Fibroblast of skin of left quadriceps (primary cell): Measurements from ENCODE around the gene CCDC102B.
"Not testable (repeated sequence)": the region's sequence is repeated elsewhere in the genome, so short reads cannot be mapped to it uniquely, and the experiment has no call there.

Experiments used
- DNase-seq, 2 experiments: peaks; one replicate each; pipeline ENCODE4 v3.0.0-alpha.2; 2013; ENCODE audit warnings: low read depth in 2 of 2

CCDC102B gene

DNA sequence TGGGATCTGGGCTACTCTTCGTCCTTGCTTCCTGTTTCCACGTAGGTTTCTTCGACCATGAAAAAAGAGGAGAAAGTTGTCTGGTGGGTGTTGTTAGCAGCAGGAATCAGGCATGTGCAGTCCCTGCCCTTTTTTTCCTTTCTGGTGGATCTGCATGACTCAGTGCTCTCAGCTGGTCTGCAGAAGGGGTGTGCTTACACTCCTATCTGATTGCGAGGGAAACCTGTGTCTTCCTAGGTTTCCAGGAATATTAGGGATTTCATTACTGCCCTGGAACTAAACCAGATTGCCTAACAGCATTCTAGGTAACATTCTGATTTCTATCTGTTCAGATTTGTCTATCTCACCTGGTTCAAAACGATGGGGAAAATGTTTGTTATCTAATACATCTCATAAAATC is 174.3 kb downstream of the CCDC102B start:
- no peak for DNase-seq

DNA sequence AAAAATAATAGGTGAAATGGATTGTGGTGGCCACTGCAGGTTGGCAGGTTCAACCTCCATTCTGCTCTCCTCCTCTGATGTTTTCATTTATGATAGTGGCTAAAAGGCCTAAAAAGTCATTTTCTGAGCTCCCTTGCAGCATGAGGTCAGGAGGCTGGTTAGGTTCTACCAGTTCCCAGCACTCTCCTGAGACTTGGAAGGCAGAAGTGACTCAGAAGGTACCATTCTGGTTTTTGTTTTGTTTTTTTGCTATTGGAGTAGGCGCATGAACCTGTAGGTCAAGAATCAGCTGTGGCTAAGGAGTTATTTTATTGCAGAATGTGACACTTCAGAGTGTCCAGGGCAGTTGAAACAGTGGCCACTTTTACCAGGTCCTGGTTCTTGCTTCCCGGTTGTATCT is 181.9 kb downstream of the CCDC102B start:
- DNase-seq: no peak

DNA sequence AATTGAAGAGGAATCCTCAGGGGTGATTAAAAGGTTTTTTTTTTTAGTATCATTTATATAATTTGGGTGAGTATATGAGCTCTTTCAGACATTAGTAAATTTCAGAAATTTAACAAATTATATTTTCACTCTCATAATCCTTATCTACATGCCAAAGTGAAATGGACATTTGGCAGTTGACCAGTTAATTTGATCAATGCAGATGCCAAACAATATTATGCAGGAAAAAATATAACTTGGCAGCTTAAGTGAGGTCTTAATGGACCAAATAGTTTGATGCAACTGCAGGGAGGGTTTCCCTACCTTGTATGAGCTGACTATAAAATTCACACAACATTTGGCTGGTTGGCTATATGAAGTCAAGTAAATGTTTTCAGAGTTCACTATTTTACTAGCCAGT is 185.2 kb downstream of the CCDC102B start:
- DNase-seq: no peak

DNA sequence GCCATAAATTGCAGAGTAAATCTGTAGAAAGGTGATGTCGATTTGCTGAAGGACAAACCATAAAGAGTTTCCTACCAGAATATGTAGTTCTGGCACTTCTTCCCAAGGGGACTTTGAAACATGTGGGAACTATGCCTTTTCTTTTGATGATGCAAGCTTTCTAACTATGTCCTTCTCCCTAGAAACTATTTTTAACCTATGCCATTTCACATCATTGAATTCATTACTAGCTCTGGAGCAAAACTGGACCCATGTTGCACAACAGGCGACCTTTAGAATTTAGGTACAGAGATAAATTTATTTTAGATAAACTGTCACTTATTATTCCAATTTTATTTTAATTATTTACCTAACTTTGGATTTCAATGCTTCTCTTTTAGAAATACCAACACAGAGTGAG is 186.5 kb downstream of the CCDC102B start:
- no peak for DNase-seq

DNA sequence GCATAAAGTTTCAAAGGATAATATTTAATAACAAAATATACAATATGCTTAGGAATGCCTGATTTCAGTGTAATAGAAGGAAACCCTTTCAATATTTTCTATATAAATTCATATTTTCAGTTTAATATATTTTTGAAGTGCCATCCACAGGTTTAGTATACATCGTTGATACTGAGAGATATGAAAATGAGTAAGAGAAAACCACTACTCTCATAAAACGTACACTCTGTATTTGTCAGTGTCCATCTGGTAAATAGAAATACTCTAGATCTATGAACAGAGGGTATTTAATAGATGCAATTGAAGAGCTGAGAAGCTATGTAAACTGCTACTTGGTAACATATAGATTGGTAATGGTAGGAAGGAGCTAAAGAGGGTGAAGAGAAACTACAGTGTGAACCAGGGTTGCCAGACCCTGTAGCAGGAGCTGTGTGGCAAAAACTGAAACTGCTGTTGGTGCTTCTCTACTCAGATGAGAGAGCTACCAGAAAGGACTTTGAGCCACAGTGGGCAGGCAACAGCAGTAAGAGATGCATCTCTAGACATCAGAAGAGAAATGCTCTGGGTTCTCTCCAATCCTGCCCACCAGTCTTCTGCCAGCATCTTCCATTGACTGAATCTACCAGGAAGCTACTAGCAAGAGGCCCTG is 187.4 kb downstream of the CCDC102B start:
- no peak for DNase-seq

DNA sequence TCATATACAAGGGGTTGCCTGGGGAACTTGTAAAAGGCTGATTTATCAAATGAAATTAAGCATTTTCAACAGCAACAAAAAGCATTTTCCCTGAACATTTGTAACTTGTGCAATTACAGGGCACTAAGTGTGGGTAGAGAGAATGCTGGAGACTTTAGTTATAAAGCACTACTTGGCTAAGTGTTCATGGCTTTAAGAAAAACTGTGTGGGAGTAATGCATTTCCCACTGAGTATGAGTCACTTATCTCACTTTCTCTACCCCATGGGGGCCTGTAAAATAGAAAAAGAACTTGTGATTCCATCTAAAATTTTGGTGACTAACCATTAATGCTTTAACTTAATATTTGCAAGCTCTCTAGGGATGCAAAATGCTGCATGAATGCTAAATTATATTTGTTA is 193.4 kb downstream of the CCDC102B start:
- peak; percentile 10 to 12 for DNase-seq

DNA sequence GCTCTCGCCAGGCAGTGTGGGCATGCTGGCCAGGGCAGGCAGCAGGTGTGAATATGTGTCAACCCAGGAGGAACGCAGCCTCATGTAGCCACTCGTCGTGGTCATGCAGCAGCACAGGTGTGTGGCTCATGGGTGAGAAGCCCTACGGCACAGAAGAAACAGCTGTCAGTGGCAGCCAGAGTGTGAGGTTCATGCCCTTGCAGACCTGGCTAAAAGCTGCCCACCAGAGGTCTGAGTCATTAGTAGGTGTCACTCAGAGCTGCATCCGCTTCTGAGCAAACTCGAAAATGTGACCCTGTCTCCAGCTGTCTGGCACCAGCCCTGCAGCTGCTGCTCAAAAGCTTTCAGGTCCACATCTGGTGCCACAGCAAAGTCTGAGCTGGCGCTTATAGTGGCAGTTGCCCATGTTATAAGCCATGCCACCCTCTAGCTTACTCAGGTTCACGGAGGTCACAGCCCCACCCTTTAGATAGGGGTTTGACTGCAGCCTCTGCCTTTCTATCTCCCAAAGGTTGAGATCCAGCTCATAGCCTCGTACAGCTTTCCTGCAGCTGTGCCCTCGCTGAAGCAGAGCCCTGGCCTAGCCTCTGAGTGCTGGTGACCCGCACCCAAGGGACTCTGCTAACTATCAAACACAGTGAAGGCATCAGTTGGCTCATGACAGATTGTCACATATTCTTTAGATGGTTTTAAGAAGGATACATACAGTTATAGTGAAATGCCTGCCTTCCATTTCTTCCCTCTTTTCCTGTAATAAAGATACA is 195.0 kb downstream of the CCDC102B start:
- DNase-seq: no peak

DNA sequence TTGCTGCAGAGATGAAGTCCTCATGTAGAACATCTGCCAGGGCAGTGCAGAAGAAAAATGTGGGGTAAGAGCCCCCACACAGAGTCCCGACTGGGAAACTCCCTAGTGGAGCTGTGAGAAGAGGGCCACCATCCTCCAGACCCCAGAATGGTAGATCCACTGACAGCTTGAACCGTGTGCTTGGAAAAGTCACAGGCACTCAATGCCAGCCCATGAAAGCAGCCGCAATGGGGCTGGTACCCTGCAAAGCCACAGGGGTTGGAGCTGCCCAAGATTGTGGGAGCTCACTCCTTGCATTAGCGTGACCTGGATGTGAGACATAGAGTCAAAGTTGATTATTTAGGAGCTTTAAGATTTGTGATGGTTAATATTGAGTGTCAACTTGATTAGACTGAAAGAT is 197.8 kb downstream of the CCDC102B start:
- no peak for DNase-seq

DNA sequence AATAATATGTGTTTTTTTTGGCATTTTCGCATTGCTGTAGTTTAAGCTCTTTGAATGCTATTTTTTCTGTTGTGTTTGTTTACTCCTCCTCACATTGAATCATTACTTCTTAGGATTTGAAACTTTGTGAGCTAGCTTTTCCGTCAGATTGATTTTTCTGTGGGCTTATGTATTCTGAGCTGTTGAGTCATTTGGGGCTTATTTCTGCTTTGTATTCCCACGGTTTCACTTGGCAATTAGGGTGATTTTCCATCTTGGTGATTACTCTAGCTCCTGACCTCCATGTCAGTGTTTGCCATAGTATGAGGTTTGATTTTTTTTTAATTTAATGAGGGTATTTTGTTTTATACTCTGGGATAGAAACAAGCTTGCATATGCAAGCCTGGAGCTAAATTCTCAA is 200.0 kb downstream of the CCDC102B start:
- no peak for DNase-seq

DNA sequence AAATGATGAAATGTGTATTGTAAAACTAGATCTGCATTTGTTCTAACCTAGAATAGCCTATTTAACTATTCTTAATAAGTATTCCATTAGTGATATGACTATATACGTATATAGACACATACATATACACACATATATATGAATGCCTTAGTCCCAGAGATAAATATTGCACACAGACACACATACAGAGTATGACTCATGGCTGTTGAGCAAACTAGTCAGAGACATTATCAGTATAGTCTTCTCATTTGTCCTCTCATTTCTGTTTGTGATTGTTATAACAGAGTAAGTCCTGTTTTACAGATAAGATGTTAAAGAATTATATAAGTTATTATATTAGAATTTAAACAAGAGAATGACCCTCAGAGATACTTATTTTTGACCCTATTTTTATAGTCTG is 202.5 kb downstream of the CCDC102B start:
- no peak for DNase-seq

DNA sequence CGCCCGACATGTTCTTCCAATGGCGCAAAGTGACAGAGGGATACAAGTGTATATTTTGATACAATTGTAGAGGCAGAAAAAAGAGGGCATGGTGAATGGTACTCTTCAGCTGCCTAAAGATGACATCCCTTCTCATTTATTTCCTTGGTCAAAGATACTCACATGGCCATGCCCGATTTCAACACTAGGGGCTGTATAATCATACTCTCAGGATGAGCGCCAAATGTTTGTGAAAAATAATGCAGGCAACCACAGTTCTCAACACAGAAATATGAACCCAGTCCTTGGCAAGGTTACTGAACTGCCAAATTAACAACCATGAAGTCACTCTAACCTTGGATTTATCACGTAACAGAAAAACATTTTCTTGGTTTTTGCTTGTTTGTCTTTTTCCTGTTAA is 204.4 kb downstream of the CCDC102B start:
- DNase-seq: no peak

DNA sequence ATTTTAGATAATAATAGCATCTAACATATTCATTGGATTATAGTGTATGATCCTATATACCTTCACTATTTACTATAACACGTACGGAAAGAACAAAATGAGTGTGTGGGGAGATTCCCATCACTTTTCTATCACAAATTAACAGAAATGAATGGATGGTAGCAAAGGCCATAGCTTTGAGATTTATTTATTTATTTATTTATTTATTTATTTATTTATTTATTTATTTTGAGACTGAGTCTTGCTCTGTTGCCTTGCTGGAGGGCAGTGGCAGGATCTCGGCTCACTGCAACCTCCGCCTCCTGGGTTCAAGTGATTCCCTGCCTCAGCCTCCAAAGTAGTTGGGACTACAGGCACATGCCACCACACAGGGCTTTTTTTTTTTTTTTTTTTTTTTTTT is 208.3 kb downstream of the CCDC102B start:
- DNase-seq: not testable (repeated sequence)

DNA sequence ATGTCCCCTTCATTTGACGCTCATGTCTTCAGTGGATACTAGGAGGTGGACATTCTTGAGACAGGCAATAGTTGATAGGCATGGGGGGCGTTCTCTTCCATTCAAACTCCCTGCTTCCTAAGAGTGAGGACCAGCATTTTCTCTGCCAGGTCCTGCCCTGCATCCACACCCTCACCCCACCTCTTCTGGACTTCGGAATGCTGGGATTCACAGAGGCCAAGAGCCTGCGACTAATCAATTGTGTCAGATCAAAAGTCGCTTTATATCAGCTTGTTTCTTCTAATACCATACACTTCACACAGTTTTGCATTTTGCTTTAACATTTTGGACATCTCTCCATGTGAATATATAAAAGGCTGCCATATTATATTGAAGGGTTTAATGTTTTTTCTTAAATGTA is 210.7 kb downstream of the CCDC102B start:
- DNase-seq: no peak

DNA sequence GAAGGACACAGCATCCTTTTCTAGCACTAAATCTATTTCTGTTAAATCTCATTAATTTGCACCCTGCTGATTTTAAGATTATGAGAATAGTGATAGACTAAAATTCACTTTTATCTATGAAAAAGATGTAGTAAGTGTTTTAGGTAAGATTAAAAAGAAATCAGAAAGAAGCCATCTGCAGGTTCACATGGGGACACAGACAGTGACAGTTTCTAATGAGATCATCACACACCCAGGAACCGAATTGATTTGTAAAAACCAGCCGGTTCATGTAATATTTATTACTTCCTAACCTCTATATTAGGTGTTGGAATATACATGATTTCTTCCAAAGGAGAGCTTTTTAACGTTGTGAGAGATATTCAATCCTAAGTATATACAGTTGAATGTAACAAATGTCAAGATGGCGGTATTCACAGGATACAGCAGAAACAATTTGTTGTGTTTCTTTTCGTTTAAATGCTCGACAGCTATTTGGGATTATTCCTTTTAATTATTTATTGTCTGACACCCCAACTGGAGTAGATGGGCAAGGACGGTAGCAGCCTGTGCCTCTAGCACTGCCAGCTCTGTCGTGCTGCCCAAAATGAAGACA is 223.4 kb downstream of the CCDC102B start:
- no peak for DNase-seq

DNA sequence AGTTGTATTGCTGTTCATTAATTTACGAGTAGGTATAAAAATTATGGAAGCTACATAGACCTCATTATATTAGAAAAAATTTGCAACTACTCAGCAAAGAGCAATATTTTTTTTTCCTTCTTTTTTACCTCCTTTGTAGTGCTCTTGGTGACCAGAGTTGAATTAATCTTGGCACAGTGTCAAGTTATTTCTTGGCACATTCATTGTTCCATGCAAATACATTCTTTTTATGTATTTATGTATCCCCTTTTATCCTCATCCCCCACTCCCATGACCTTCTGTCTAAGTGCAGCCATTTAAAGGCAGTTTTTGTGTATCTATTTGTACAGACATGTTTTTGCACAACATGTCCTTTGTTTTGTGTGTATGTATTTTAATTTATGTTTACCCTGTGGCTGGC is 224.5 kb downstream of the CCDC102B start:
- DNase-seq: no peak

DNA sequence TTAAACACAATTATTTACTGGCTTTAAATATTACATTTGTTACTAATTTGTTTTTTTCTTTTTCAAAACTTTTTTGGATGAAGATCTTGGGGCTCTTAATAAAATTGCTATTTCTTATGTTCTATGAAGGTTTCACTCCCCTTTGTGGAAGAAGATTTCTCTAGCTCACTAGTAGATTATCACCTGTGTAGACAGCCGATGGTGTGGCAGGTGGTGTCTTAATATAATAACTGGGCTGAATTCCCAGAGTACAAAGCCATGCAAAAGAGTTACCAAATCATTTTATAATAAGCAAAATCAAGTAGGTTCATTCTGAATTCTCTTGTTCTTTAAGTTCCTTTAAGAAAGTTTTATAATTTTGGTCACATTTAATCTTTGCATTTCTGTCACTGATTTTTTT is 233.7 kb downstream of the CCDC102B start:
- DNase-seq: no peak

DNA sequence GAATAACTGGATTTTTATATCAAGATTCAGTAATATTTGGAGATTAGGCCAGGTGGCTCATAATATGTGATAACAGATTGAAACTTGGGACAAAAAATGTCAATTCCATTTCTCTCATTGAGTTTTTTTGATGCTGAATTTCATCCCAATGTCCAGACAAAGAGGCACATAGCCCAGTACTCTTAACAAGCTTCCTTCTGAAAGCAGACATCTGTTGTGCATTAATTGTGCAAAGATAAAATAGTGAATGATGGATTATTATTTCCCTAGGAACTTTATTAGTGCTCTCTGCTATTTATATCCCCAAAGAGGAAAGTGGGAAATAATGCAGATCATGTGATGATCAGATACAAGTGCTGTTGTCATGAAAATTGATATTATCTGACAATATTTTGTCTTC is 234.1 kb downstream of the CCDC102B start:
- DNase-seq: no peak

DNA sequence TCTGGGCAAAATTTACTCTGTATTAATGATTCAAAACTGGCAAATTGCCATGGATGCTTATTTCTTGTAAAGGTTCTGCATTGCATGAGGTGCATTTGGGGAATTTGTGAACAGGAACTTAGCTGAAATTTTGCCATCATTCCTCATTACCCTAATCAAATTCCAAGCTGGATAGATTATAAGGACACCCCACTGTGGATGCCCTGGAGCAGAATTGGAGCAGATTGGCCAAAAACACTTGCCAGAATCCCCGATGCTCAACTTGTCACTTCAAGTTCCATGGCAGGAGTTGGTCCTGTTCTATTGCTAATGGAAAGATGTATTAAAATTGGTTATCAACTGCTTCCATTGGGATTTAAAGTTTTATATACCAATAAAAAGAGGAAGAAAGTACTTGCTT is 237.9 kb downstream of the CCDC102B start:
- DNase-seq: no peak

DNA sequence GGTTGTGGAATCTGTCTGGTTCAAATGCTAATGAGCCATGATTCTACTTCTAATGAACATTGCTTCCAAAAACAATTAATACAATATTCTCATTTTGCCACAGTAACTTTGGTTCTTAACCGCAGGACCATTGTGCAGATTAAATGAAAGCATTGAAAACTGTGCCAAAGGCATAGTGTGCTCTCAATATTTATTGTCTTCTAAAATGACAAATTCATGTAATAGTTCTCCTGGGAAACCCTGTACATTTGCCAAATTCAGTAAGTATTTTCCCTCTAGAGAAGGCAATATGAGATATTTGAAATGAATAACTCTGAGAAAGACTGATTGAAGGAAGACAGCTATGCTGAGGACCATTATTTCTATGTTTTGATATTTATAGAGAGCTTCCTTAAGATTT is 246.3 kb downstream of the CCDC102B start:
- no peak for DNase-seq

DNA sequence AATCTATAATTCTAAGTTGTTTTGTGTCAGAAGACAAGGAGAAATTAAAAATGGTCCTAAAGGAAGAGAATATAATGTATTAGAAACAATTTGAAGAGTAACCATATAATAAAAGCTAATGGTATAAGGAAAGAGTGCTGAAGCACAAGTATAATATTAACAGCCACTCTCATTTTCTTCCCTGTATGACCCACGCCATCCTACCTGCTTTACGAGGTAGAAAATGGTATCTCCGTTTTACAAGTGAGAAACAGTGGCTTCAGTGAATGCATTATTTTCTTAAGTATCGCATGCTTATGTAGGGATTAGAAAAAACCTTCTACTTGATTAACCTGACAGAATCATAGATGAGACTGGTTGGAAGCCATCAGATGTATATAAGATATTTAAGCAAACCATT is 266.2 kb downstream of the CCDC102B start:
- no peak for DNase-seq

DNA sequence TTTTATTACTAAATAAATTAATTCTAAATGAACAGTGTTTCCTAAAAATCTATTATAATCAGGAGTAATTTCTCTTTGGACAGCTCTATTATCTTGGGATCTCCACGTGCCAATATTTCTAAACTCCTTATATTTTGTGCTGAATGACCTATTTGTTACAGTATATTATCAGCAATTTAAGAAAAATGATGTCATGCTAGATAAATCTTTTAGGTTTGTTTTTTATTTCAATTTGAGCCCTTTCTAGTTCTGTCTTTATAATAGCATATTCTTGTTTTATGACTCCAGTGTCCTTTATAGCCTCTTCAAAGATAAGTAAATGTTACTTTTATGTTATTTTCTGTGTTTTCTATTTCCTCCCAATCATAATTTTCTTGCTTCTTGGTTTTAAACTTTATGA is 269.2 kb downstream of the CCDC102B start:
- DNase-seq: no peak

DNA sequence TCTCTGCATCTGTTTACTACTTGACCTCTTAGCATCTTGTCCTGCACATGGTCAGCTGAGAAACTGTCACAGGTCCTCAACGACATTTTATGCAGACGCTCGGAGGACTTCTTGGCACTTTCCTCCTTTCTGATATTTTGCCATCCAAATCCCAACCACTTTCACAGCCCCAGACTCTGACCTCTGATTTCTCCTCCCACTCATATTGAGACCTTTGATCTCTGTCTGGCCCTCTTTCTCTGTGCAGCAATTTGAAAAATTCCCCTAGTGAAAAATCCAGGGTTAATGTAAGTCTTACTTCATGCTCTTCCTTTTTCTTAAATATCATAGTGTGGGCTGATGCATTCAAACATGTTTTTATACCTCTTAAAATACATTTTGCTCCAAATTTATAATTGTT is 273.8 kb downstream of the CCDC102B start:
- no peak for DNase-seq

DNA sequence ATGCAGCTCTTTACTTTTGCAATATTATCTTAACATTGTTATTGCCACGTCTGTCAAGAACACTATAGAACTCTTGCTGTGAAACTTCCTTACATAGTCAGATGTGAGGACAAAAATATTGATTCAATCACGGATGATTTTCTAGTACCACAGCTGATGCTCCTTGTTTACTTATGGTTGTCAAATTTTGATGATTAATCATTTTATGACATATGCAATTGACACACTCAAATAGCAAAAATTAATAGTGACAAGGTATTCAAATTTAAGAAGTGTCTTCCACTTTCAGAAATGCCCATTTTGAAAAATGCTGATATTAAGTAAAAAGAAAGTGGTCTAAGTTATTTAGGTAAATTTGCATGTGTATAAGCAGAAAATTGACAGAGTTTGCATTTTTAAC is 284.0 kb downstream of the CCDC102B start:
- DNase-seq: no peak
